Sigmoid colon (tissue), 7 donors: ENCODE results near the gene GRID1. TPM values are rescaled to one million over a fixed set of nuclear protein-coding genes. Genes with fewer than 3 reads are reported as not detected.

Experiments
- DNase-seq: peaks from one replicate; pipeline ENCODE4 v3.0.0-alpha.2; 2019
- H3K27ac ChIP-seq, 4 donors: fragments of 200-600 bp; sonication (generic); one replicate each; pipeline ENCODE4 v1.5.1; 2016 to 2019; ENCODE audit warnings: mild to moderate bottlenecking in 1 of 4
- H3K27me3 ChIP-seq, 3 donors: fragments of 200-600 bp; sonication (generic); one replicate each; pipeline ENCODE4 v1.5.1; 2019; ENCODE audit warnings: mild to moderate bottlenecking in 1 of 3
- H3K36me3 ChIP-seq, 4 donors: fragments of 200-600 bp; sonication (generic); one replicate each; pipeline ENCODE4 v1.5.1; 2016 to 2019
- H3K4me1 ChIP-seq, 4 donors: fragments of 200-600 bp; sonication (generic); one replicate each; pipeline ENCODE4 v1.5.1; 2017 to 2019
- H3K4me3 ChIP-seq, 4 donors: fragments of 200-600 bp; sonication (generic); one replicate each; pipeline ENCODE4 v1.5.1; 2017 to 2019; ENCODE audit warnings: mild to moderate bottlenecking in 2 of 4, moderate library complexity in 1 of 4
- H3K9me3 ChIP-seq, 4 donors: fragments of 200-600 bp in 3 of 4; sonication (generic) in 3 of 4; one replicate each; pipeline versions ENCODE4 v1.5.1 to v1.6.1; 2013 to 2019
- CTCF ChIP-seq, 4 experiments: fragments of 450-650 bp in 3 of 4; fragments of 200-600 bp in 1 of 4; IDR thresholded peaks; one replicate each; pipeline ENCODE4 v1.5.1; 2016 to 2019; ENCODE audit warnings: antibody characterized with exemption in 4 of 4, mild to moderate bottlenecking in 3 of 4, moderate library complexity in 2 of 4
- EP300 ChIP-seq, 4 donors: sonication (generic); formaldehyde crosslinking; IDR thresholded peaks; one replicate each; pipeline ENCODE4 v1.6.1; 2017; ENCODE audit warnings: antibody characterized with exemption in 4 of 4
- POLR2A ChIP-seq, 2 donors: fragments of 450-650 bp; IDR thresholded peaks; one replicate each; pipeline ENCODE4 v1.6.1; 2016; ENCODE audit warnings: antibody characterized with exemption in 2 of 2, mild to moderate bottlenecking in 2 of 2, moderate library complexity in 2 of 2
- POLR2AphosphoS5 ChIP-seq, 4 donors: sonication (generic); formaldehyde crosslinking; IDR thresholded peaks; one replicate each; pipeline ENCODE4 v1.6.1; 2017; ENCODE audit warnings: antibody characterized with exemption in 4 of 4
- WGBS, 2 donors: extraction: QIAGEN DNeasy Blood & Tissue Kit; methylation state at CpG; one replicate each; pipeline ENCODE4 v1.1.7; 2013; 5-methylcytosine and 5-hydroxymethylcytosine counted together
- intact Hi-C: fragments of 100-400 bp; cut with DNase I; formaldehyde crosslinking; loops from one replicate; pipeline ENCODE4 v1.15.1; 2023
- polyA plus RNA-seq, 3 donors: library from polyadenylated mRNA; stranded (reverse); fragments of 200-250 nt; gene quantifications; one replicate each; pipeline ENCODE4 v1.2.3, GENCODE V29; 2013
- total RNA-seq, 4 donors: library from RNA; depleted of rRNA; stranded (reverse); fragments of >200 nt; gene quantifications; one replicate each; pipeline ENCODE4 v1.1.0, GENCODE V29; 2016
- donor health status: healthy with polysubstance abuse.
- donor health status: Bipolar disorder and iron deficiency.
- donor health status: healthy.

GRID1 gene
- total and polyA plus RNA-seq, 7 donors, result 0.66 to 4.7 (median 1.1) TPM; not detected in 2

- Histone ChIP-seq H3K27me3 (no peaks in the 10 kb centered on the region), H3K4me1 (no peaks in the 10 kb centered on the region), H3K4me3 (no peak overlapping the region), H3K27ac (no peak overlapping the region), H3K36me3 (no peaks in the 10 kb centered on the region), H3K9me3 (no peaks in the 10 kb centered on the region)
- DNase-seq, result no peak
- intact Hi-C loops, result no loop called here
- TF ChIP-seq POLR2AphosphoS5 (IDR thresholded peaks at IDR 0.05) (no peak), POLR2A (IDR thresholded peaks at IDR 0.05) (no peak), CTCF (IDR thresholded peaks at IDR 0.05) (no peak), EP300 (IDR thresholded peaks at IDR 0.05) (no peak)
- WGBS, 2 donors, result 84 to 91% methylated on average over 9 of the region's 9 CpGs
These were observed 509.3 kb downstream of the GRID1 start for GRCh38 chr10:85857305-85857704.

GRCh38 chr10:85851934-85852333 lies 514.7 kb downstream of the GRID1 start:
- 93 to 95% methylated on average over 6 of the region's 6 CpGs for WGBS, 2 donors
- H3K4me1 ChIP-seq, result no peaks in the 10 kb centered on the region
- H3K36me3 ChIP-seq, result no peaks in the 10 kb centered on the region
- H3K27me3 ChIP-seq, result no peaks in the 10 kb centered on the region
- H3K9me3 ChIP-seq, result peaks cover 0 to 3% (median under 1%) of the 10 kb centered on the region in 4 donors
- intact Hi-C loops, result no loop called here
- H3K27ac ChIP-seq, result no peak overlapping the region
- TF ChIP-seq POLR2AphosphoS5 (IDR thresholded peaks at IDR 0.05), result no peak
- DNase-seq, result no peak
- H3K4me3 ChIP-seq, result no peak overlapping the region

GRCh38 chr10:85851325-85851724 lies 515.3 kb downstream of the GRID1 start:
- H3K27ac ChIP-seq, result no peak overlapping the region
- no peaks in the 10 kb centered on the region for H3K4me1 ChIP-seq
- TF ChIP-seq CTCF (IDR thresholded peaks at IDR 0.05) (no peak), POLR2AphosphoS5 (IDR thresholded peaks at IDR 0.05) (no peak), EP300 (IDR thresholded peaks at IDR 0.05) (no peak), POLR2A (IDR thresholded peaks at IDR 0.05) (no peak)
- intact Hi-C loops, result no loop called here
- H3K9me3 ChIP-seq, result peaks cover 0 to 3% (median under 1%) of the 10 kb centered on the region in 4 donors
- no peak for DNase-seq
- H3K36me3 ChIP-seq, result no peaks in the 10 kb centered on the region
- WGBS, 2 donors, result 81 to 85% methylated on average over 2 of the region's 2 CpGs
- no peak overlapping the region for H3K4me3 ChIP-seq
- no peaks in the 10 kb centered on the region for H3K27me3 ChIP-seq

- intact Hi-C loops, result no loop called here
- Histone ChIP-seq H3K27me3 (no peaks in the 10 kb centered on the region), H3K4me1 (no peaks in the 10 kb centered on the region), H3K27ac (no peak overlapping the region), H3K4me3 (no peak overlapping the region), H3K36me3 (no peaks in the 10 kb centered on the region), H3K9me3 (peaks cover 0 to 3% (median under 1%) of the 10 kb centered on the region in 4 donors)
- DNase-seq, result no peak
- 89 to 92% methylated on average over 3 of the region's 3 CpGs for WGBS, 2 donors
- TF ChIP-seq CTCF (IDR thresholded peaks at IDR 0.05) (no peak), POLR2AphosphoS5 (IDR thresholded peaks at IDR 0.05) (no peak), EP300 (IDR thresholded peaks at IDR 0.05) (no peak), POLR2A (IDR thresholded peaks at IDR 0.05) (no peak)
These were observed 515.9 kb downstream of the GRID1 start for GRCh38 chr10:85850736-85851135.

- DNase-seq, result no peak
- Histone ChIP-seq H3K4me1 (no peaks in the 10 kb centered on the region), H3K9me3 (peaks cover 0 to 3% (median under 1%) of the 10 kb centered on the region in 4 donors), H3K4me3 (no peak overlapping the region), H3K36me3 (no peaks in the 10 kb centered on the region), H3K27ac (no peak overlapping the region), H3K27me3 (no peaks in the 10 kb centered on the region)
- TF ChIP-seq POLR2A (IDR thresholded peaks at IDR 0.05) (no peak), CTCF (IDR thresholded peaks at IDR 0.05) (no peak), EP300 (IDR thresholded peaks at IDR 0.05) (no peak), POLR2AphosphoS5 (IDR thresholded peaks at IDR 0.05) (no peak)
- intact Hi-C loops, result no loop called here
- WGBS, 2 donors, result 59 to 66% methylated on average over 3 of the region's 3 CpGs
These were observed 517.3 kb downstream of the GRID1 start for GRCh38 chr10:85849315-85849714.
